Measurements from ENCODE around the gene ST8SIA3. TPM values are rescaled to one million over a fixed set of nuclear protein-coding genes. Genes with fewer than 3 reads are reported as not detected.

ST8SIA3 gene
- total RNA-seq, 2 experiments from 2014 or later = not detected

DNA sequence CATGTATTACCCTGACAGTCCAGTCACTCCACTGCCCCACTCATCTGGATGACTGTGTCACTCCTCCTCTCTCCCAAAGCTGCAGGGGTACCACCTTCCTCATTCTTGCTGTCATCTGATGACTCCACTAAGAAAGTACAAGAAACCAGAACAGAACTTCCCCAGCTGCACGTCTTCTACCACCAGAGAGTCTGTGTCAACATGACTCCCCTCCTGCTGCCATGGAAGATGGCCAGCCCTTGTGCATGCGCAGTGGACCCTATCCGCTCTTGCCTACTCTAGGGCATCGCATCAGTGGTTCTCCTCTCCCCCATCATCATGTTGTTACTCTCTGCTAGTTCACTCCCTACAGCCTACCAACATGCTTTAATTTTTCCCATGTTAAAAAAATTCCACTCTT lies 14.5 kb upstream of the ST8SIA3 start:
- Mint-ChIP-seq H3K9me3 (ENCODE audit: insufficient read depth) (no peaks in the 10 kb centered on the region), H3K4me1 (ENCODE audit: low read depth) (no peaks in the 10 kb centered on the region), H3K27me3 (ENCODE audit: low read depth) (peaks cover 4% of the 10 kb centered on the region), H3K27ac (no peak overlapping the region), H3K36me3 (ENCODE audit: low read depth) (no peaks in the 10 kb centered on the region), H3K4me3 (no peak overlapping the region)
- CTCF ChIA-PET = no interaction called here
- ATAC-seq (no peak), DNase-seq (no peak)
- POLR2A ChIA-PET = no interaction called here

- no peak for DNase-seq
- CTCF ChIA-PET = no interaction called here
- POLR2A ChIA-PET = no interaction called here
These were observed 8.5 kb upstream of the ST8SIA3 start for GRCh38 chr18:57343833-57344232.

GRCh38 chr18:57346876-57347275 lies 5.5 kb upstream of the ST8SIA3 start:
- Mint-ChIP-seq H3K9me3 (ENCODE audit: insufficient read depth) (no peaks in the 10 kb centered on the region), H3K27me3 (ENCODE audit: low read depth) (peaks cover 17% of the 10 kb centered on the region), H3K4me3 (no peak overlapping the region), H3K4me1 (ENCODE audit: low read depth) (no peaks in the 10 kb centered on the region), H3K27ac (no peak overlapping the region), H3K36me3 (ENCODE audit: low read depth) (no peaks in the 10 kb centered on the region)
- ATAC-seq (no peak), DNase-seq (no peak)
- POLR2A ChIA-PET = no interaction called here
- CTCF ChIA-PET = no interaction called here

More at GRCh38 chr18:57343833-57344232, 8.5 kb upstream of the ST8SIA3 start:
- H3K27me3 Mint-ChIP-seq (ENCODE audit: low read depth) = peaks cover 2% of the 10 kb centered on the region
- H3K9me3 Mint-ChIP-seq (ENCODE audit: insufficient read depth) = no peaks in the 10 kb centered on the region
- H3K4me3 Mint-ChIP-seq = no peak overlapping the region
- no peaks in the 10 kb centered on the region for H3K4me1 Mint-ChIP-seq (ENCODE audit: low read depth)
- H3K36me3 Mint-ChIP-seq (ENCODE audit: low read depth) = no peaks in the 10 kb centered on the region
- H3K27ac Mint-ChIP-seq = no peak overlapping the region
- ATAC-seq = no peak

DNA sequence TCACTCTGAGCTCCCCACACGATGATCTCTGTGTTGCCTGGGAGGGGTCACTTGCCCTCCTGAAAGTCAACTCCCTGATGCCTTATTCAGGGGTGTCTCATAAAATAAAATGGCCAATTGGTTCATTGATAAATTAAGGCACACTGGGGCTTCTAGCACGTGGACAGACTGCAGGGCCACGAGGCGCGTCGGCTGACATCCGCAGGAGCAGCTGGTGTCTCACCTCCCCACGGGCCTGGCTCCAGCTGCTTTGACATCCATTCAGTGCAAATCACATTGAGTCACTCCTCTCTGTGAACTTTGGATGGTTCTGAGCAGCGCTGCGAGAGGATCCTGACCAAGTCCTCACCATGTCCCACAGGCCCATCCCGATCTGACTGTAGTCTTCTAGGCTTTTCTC lies 4.6 kb upstream of the ST8SIA3 start:
- Mint-ChIP-seq H3K4me3 (no peak overlapping the region), H3K27ac (no peak overlapping the region), H3K36me3 (ENCODE audit: low read depth) (no peaks in the 10 kb centered on the region), H3K4me1 (ENCODE audit: low read depth) (peaks cover 2% of the 10 kb centered on the region), H3K27me3 (ENCODE audit: low read depth) (peaks cover 23% of the 10 kb centered on the region), H3K9me3 (ENCODE audit: insufficient read depth) (no peaks in the 10 kb centered on the region)
- DNase-seq = no peak
- no peak for ATAC-seq
- ChIA-PET CTCF (no interaction called here), POLR2A (interaction anchor here (0.6 kb wide), 1 partner anchor 1297 kb away, joined by 5 read pairs; no protein-coding TSS in a partner anchor)

- Mint-ChIP-seq H3K36me3 (ENCODE audit: low read depth) (no peaks in the 10 kb centered on the region), H3K27me3 (ENCODE audit: low read depth) (peaks cover 38% of the 10 kb centered on the region), H3K4me1 (ENCODE audit: low read depth) (peaks cover 2% of the 10 kb centered on the region), H3K9me3 (ENCODE audit: insufficient read depth) (no peaks in the 10 kb centered on the region), H3K27ac (no peak overlapping the region), H3K4me3 (no peak overlapping the region)
- POLR2A ChIA-PET = no interaction called here
- ATAC-seq = no peak
- DNase-seq = no peak
- CTCF ChIA-PET = no interaction called here
These were observed 392 bp downstream of the ST8SIA3 start for GRCh38 chr18:57352761-57353136.

DNA sequence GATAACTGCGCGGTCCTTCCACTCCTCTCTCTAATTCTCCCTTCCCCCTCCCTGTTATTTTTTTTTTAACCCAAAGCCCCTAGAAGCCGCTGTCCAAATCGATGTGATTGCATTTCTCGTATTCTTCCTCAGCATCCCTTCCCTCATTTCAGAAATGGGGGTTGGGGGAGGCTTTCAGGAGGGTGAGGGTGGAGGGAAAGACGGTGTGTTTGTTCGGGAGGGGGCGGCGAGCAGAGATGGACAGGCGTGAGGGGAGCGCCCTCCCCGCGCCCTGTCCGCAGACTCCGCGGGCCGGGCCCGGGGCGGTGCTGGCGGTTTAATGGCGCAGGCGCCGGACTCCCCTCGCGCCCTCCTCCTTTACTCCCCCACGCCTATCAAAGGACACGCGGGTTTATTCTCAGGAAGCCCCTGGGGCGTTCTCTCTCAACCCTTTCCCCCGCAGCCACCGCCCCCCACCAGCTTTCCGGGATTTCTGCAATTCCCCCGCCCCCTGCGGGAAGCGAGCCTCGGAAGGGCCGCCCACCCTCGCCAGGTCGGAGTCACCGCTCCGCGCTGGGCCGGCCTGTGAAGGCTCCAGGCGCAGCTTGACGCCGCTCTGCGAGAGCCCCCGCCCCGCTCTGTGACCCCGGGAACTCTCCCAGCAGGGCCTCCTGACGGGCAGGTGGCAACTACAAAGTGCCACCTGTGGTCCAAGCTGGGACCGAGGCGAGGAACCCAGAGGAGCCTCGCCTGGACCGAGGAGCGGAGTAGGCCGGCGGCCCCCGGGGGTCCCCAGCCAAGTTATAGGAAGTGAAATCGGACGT lies 981 bp downstream of the ST8SIA3 start:
- DNase-seq (no peak), ATAC-seq (no peak)
- no peaks in the 10 kb centered on the region for H3K36me3 Mint-ChIP-seq (ENCODE audit: low read depth)
- H3K9me3 Mint-ChIP-seq (ENCODE audit: insufficient read depth) = no peaks in the 10 kb centered on the region
- ChIA-PET CTCF (no interaction called here), POLR2A (no interaction called here)
- peaks cover 38% of the 10 kb centered on the region for H3K27me3 Mint-ChIP-seq (ENCODE audit: low read depth)
- H3K4me3 Mint-ChIP-seq = no peak overlapping the region
- H3K4me1 Mint-ChIP-seq (ENCODE audit: low read depth) = peaks cover 2% of the 10 kb centered on the region
- no peak overlapping the region for H3K27ac Mint-ChIP-seq

DNA sequence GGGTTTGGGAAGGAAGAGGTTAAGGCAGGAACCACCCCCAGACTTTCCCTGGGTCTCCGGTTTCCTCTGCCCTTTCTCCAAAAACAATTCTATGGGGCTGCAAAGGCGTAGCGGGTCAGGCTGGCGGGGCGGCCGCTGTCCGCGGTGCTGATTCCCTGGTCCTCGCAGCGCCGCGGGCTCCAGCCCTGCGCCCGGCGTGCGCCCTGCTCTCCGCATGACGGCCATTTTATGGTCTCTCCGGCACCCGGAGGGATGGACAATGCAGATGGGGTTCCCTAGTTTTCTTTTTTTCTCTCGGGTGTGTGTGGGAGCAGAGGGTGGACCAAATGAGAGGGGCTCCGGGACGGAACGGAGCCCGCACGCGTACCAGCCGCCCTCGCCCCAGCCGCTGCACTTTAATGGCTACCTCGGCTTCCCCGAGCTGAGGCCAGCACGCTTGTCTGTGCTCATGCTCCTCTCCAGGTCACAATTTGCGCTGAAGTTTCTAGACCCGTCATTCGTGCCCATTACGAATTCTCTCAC lies 1.6 kb downstream of the ST8SIA3 start:
- ChIA-PET POLR2A (no interaction called here), CTCF (no interaction called here)
- Mint-ChIP-seq H3K4me3 (no peak overlapping the region), H3K36me3 (ENCODE audit: low read depth) (no peaks in the 10 kb centered on the region), H3K9me3 (ENCODE audit: insufficient read depth) (no peaks in the 10 kb centered on the region), H3K4me1 (ENCODE audit: low read depth) (peaks cover 2% of the 10 kb centered on the region), H3K27ac (no peak overlapping the region), H3K27me3 (ENCODE audit: low read depth) (peaks cover 38% of the 10 kb centered on the region)
- no peak for ATAC-seq
- DNase-seq = peak; percentile 36

DNA sequence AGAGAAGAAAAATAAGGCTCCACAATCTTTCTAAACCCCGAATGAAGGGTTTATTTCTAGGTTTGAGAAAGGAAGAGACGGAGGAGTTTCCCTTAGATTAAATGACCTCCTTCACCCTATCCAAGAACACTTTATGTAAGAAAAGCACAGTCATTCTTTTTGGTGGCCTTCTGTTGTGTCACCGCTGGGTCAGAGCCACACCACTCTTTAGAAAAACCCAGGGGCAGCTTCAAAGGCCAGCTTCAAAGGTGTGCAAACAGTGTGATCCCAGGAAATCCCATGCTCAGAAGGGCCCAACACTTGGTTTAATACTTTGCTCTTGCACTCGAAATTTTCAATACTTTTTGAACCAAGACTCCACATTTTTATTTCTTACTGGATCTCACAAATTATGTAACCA lies 7.1 kb downstream of the ST8SIA3 start:
- no peak overlapping the region for H3K27ac Mint-ChIP-seq
- H3K36me3 Mint-ChIP-seq (ENCODE audit: low read depth) = no peaks in the 10 kb centered on the region
- H3K4me3 Mint-ChIP-seq = no peak overlapping the region

DNA sequence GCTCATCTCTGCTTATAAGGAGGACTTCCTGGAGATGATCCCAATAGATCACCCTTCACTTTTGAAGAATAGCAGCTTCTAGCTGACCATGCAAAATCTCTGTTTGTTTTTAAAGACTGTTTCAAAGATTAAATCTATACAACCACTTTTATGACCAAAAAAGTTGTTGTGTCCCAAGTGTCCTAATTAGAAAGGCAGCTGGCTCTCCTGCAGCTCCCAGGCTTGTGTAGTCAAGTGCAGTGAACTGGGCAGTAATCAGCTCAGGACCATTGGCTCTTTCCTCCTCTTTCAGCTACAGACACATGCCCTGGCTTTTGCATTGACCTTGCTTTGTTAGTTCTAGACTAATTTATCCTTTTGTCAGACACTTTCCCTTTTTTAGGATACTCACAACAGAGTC lies 10.4 kb downstream of the ST8SIA3 start:
- Mint-ChIP-seq H3K27ac (no peak overlapping the region), H3K4me3 (no peak overlapping the region), H3K4me1 (ENCODE audit: low read depth) (no peaks in the 10 kb centered on the region), H3K27me3 (ENCODE audit: low read depth) (no peaks in the 10 kb centered on the region), H3K36me3 (ENCODE audit: low read depth) (no peaks in the 10 kb centered on the region), H3K9me3 (ENCODE audit: insufficient read depth) (no peaks in the 10 kb centered on the region)
- POLR2A ChIA-PET = no interaction called here
- ATAC-seq (no peak), DNase-seq (no peak)
- CTCF ChIA-PET = no interaction called here

More for the DNA sequence above, 7.1 kb downstream of the ST8SIA3 start:
- ATAC-seq (no peak), DNase-seq (no peak)
- Mint-ChIP-seq H3K4me1 (ENCODE audit: low read depth) (no peaks in the 10 kb centered on the region), H3K9me3 (ENCODE audit: insufficient read depth) (no peaks in the 10 kb centered on the region), H3K27me3 (ENCODE audit: low read depth) (peaks cover 6% of the 10 kb centered on the region)
- ChIA-PET POLR2A (no interaction called here), CTCF (no interaction called here)

DNA sequence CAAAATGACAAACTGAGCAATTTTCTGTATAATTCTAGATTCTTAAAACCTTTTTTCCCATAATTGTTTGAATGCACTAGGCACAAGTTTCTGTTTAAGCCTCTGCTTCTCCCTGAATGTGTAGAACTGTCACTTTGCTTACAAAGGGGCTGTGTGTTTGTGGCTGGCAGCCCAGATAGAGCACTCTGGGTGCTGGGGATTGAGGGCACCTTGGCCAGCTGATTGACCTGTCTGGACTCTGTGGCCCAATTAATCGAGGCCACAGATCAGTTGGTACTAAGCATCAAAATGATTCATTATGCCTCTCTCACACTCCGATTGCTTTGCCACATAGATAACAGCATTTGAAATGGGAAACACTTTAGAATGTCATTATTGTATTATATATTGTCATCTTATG lies 12.1 kb downstream of the ST8SIA3 start:
- ChIA-PET CTCF (no interaction called here), POLR2A (no interaction called here)
- no peak for DNase-seq
- H3K27me3 Mint-ChIP-seq (ENCODE audit: low read depth) = no peaks in the 10 kb centered on the region
- H3K4me3 Mint-ChIP-seq = no peak overlapping the region
- H3K27ac Mint-ChIP-seq = no peak overlapping the region
- no peak for ATAC-seq
- no peaks in the 10 kb centered on the region for H3K9me3 Mint-ChIP-seq (ENCODE audit: insufficient read depth)
- H3K36me3 Mint-ChIP-seq (ENCODE audit: low read depth) = no peaks in the 10 kb centered on the region
- no peaks in the 10 kb centered on the region for H3K4me1 Mint-ChIP-seq (ENCODE audit: low read depth)

DNA sequence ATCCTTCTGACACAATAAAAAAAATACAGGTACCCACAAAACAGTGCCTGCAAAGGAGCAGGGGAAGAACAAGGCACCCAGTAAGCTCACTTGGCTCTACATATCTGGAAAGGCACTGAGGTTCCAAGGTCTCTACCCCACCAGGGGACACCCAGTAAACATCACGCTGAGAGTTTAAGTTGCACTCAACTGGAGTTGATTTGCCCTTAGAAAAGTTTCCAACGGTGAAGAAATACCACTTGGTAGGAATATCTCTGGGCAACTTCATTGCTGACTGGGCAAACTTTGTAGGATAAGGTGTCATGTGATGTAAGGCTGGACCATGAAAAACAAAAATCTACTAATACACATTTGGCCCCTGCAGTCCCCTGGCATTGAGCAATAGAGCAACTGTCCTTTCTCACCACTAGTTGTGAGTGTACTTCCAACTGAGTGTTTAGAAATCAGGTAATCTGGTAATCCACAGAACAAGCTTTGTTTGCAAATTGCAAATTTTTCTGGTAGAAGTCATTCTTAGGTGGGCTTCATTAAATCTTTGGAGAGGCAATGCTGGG lies 14.2 kb downstream of the ST8SIA3 start:
- ATAC-seq (no peak), DNase-seq (no peak)
- Mint-ChIP-seq H3K9me3 (ENCODE audit: insufficient read depth) (no peaks in the 10 kb centered on the region), H3K27ac (no peak overlapping the region), H3K4me3 (no peak overlapping the region), H3K4me1 (ENCODE audit: low read depth) (no peaks in the 10 kb centered on the region), H3K36me3 (ENCODE audit: low read depth) (no peaks in the 10 kb centered on the region), H3K27me3 (ENCODE audit: low read depth) (no peaks in the 10 kb centered on the region)
- ChIA-PET POLR2A (no interaction called here), CTCF (no interaction called here)

GRCh38 chr18:57372444-57372843 lies 20.1 kb downstream of the ST8SIA3 start:
- Mint-ChIP-seq H3K9me3 (ENCODE audit: insufficient read depth) (no peaks in the 10 kb centered on the region), H3K4me3 (no peak overlapping the region), H3K36me3 (ENCODE audit: low read depth) (no peaks in the 10 kb centered on the region), H3K4me1 (ENCODE audit: low read depth) (no peaks in the 10 kb centered on the region), H3K27ac (no peak overlapping the region), H3K27me3 (ENCODE audit: low read depth) (no peaks in the 10 kb centered on the region)
- DNase-seq (no peak), ATAC-seq (no peak)
- ChIA-PET POLR2A (no interaction called here), CTCF (no interaction called here)

- Mint-ChIP-seq H3K36me3 (ENCODE audit: low read depth) (no peaks in the 10 kb centered on the region), H3K4me3 (no peak overlapping the region), H3K4me1 (ENCODE audit: low read depth) (no peaks in the 10 kb centered on the region), H3K9me3 (ENCODE audit: insufficient read depth) (no peaks in the 10 kb centered on the region), H3K27me3 (ENCODE audit: low read depth) (no peaks in the 10 kb centered on the region), H3K27ac (no peak overlapping the region)
- DNase-seq (no peak), ATAC-seq (no peak)
- POLR2A ChIA-PET = no interaction called here
- CTCF ChIA-PET = no interaction called here
These were observed 20.7 kb downstream of the ST8SIA3 start for GRCh38 chr18:57373017-57373416.

All from activated CD8-positive, alpha-beta T cell treated with anti-CD3 and anti-CD28 coated beads, Interleukin-2, amount 10 ng/mL, durations not matched to agents 7 days and 5 days (primary cell).